H1 (cell line): ENCODE measurements around the gene PA2G4. TPM values are rescaled to one million over a fixed set of nuclear protein-coding genes. Genes with fewer than 3 reads are reported as not detected.
A peak's percentile ranks its signal among the peaks of the same experiment; 100 is the strongest.

Experiments used
- POLR2A ChIP-seq, 2 experiments: IDR thresholded peaks; 1 replicate in 1 of 2; 2 replicates in 1 of 2; pipeline ENCODE4 v1.6.1; 2011; ENCODE audit warnings: low read depth in 2 of 2, low read length in 2 of 2, mild to moderate bottlenecking in 2 of 2; ENCODE audit errors: control extremely low read depth in 1 of 2
- SUZ12 ChIP-seq: fragments of 200-600 bp; sonication (generic); IDR thresholded peaks from 2 replicates; pipeline ENCODE4 v1.6.1; 2012; ENCODE audit warnings: mild to moderate bottlenecking, inconsistent platforms, low read length, moderate library complexity, mixed read lengths
- polyA plus RNA-seq, 7 experiments: library from polyadenylated mRNA; depleted of rRNA in 3 of 7; stranded (reverse) in 5 of 7; unstranded in 2 of 7; fragments of >200 nt in 5 of 7; fragments of 200-250 nt in 2 of 7; gene quantifications; 1 replicate in 5 of 7; 2 replicates in 1 of 7; 4 replicates in 1 of 7; pipeline versions ENCODE4 v1.2.1 to v1.2.3, GENCODE V29; 2011 to 2013; ENCODE audit warnings: missing spikeins in 2 of 7, mixed read lengths in 2 of 7
- total RNA-seq: library from RNA; stranded (reverse); fragmentation: NEBNext Ultra II Directional; extraction: Animal tissue kit (Norgen Biotek cat#: 25700); gene quantifications from 2 replicates; pipeline ENCODE4 v1.2.1, GENCODE V29; 2021

The PA2G4 gene
- total and polyA plus RNA-seq, 2 of the 8 experiments (the other 6 are each of a cell fraction or from before 2014, with no cell fraction given): 159 to 242 TPM

- TF ChIP-seq SUZ12 (no peak), POLR2A (IDR thresholded peaks at IDR 0.05; ENCODE audit: control extremely low read depth in 1 of 2, low read depth in 2 of 2, low read length in 2 of 2) (peak; percentile 55 to 86)
- TF ChIP-seq, all 59 proteins: peak for 5
These were observed 58.3 kb downstream of the PA2G4 start (continued) for GRCh38 chr12:56162468-56163290.

Other genes with a start within 250 kb of the PA2G4 start
- 58.5 and 58.9 TPM in 2 replicates for gene PYM1, start 176.7 kb upstream of the PA2G4 start, total RNA-seq
- 37.3 and 38.7 TPM in 2 replicates for gene PYM1, start 176.7 kb upstream of the PA2G4 start, polyA plus RNA-seq (2011; rRNA removed)
- 18.0 and 21.3 TPM in 2 replicates for gene DGKA, start 173.4 kb upstream of the PA2G4 start, total RNA-seq
- gene DGKA, start 173.4 kb upstream of the PA2G4 start, polyA plus RNA-seq (2011; rRNA removed): 15.9 and 24.4 TPM in 2 replicates
- gene PMEL, start 138.5 kb upstream of the PA2G4 start, total RNA-seq: 120 and 128 TPM in 2 replicates
- 382 and 467 TPM in 2 replicates for gene PMEL, start 138.5 kb upstream of the PA2G4 start, polyA plus RNA-seq (2011; rRNA removed)
- gene CDK2, start 137.7 kb upstream of the PA2G4 start, total RNA-seq: 41.7 and 42.5 TPM in 2 replicates
- gene CDK2, start 137.7 kb upstream of the PA2G4 start, polyA plus RNA-seq (2011; rRNA removed): 39.4 and 41.6 TPM in 2 replicates
- gene RAB5B, start 130.5 kb upstream of the PA2G4 start, total RNA-seq: 56.7 and 65.6 TPM in 2 replicates
- gene RAB5B, start 130.5 kb upstream of the PA2G4 start, polyA plus RNA-seq (2011; rRNA removed): 47.2 and 62.4 TPM in 2 replicates
- 22.5 and 23.1 TPM in 2 replicates for gene SUOX, start 107.3 kb upstream of the PA2G4 start, total RNA-seq
- gene SUOX, start 107.3 kb upstream of the PA2G4 start, polyA plus RNA-seq (2011; rRNA removed): 26.8 and 31.3 TPM in 2 replicates
- gene IKZF4, start 83.5 kb upstream of the PA2G4 start, total RNA-seq: 12.5 and 13.3 TPM in 2 replicates
- gene IKZF4, start 83.5 kb upstream of the PA2G4 start, polyA plus RNA-seq (2011; rRNA removed): 8.0 and 12.9 TPM in 2 replicates
- gene RPS26, start 62.6 kb upstream of the PA2G4 start, total RNA-seq: 53.4 and 64.3 TPM in 2 replicates
- gene RPS26, start 62.6 kb upstream of the PA2G4 start, polyA plus RNA-seq (2011; rRNA removed): 1,236 and 1,922 TPM in 2 replicates
- 49.2 and 52.4 TPM in 2 replicates for gene ERBB3, start 24.4 kb upstream of the PA2G4 start, total RNA-seq
- gene ERBB3, start 24.4 kb upstream of the PA2G4 start, polyA plus RNA-seq (2011; rRNA removed): 33.9 and 43.4 TPM in 2 replicates
- 4,440 and 4,619 TPM in 2 replicates for gene RPL41, start 12.1 kb downstream of the PA2G4 start, total RNA-seq
- gene RPL41, start 12.1 kb downstream of the PA2G4 start, polyA plus RNA-seq (2011; rRNA removed): 10,552 and 16,488 TPM in 2 replicates
- 11.2 and 12.5 TPM in 2 replicates for gene ZC3H10, start 13.7 kb downstream of the PA2G4 start, total RNA-seq
- gene ZC3H10, start 13.7 kb downstream of the PA2G4 start, polyA plus RNA-seq (2011; rRNA removed): 4.0 and 5.1 TPM in 2 replicates
- gene ESYT1, start 23.7 kb downstream of the PA2G4 start, total RNA-seq: 85.1 and 86.9 TPM in 2 replicates
- 165 and 174 TPM in 2 replicates for gene ESYT1, start 23.7 kb downstream of the PA2G4 start, polyA plus RNA-seq (2011; rRNA removed)
- gene MYL6B, start 48.0 kb downstream of the PA2G4 start, total RNA-seq: 162 and 163 TPM in 2 replicates
- gene MYL6B, start 48.0 kb downstream of the PA2G4 start, polyA plus RNA-seq (2011; rRNA removed): 146 and 202 TPM in 2 replicates
- 1,130 and 1,137 TPM in 2 replicates for gene MYL6, start 53.8 kb downstream of the PA2G4 start, total RNA-seq
- gene MYL6, start 53.8 kb downstream of the PA2G4 start, polyA plus RNA-seq (2011; rRNA removed): 1,664 and 2,279 TPM in 2 replicates
- gene SMARCC2, start 84.9 kb downstream of the PA2G4 start, total RNA-seq: 66.3 and 78.5 TPM in 2 replicates
- gene SMARCC2, start 84.9 kb downstream of the PA2G4 start, polyA plus RNA-seq (2011; rRNA removed): 33.9 and 40.5 TPM in 2 replicates
- gene RNF41, start 117.4 kb downstream of the PA2G4 start, total RNA-seq: 55.0 and 55.5 TPM in 2 replicates
- 98.6 and 127 TPM in 2 replicates for gene RNF41, start 117.4 kb downstream of the PA2G4 start, polyA plus RNA-seq (2011; rRNA removed)
- 56.1 and 58.1 TPM in 2 replicates for gene NABP2, start 119.8 kb downstream of the PA2G4 start, total RNA-seq
- gene NABP2, start 119.8 kb downstream of the PA2G4 start, polyA plus RNA-seq (2011; rRNA removed): 59.8 and 67.5 TPM in 2 replicates
- gene SLC39A5, start 125.5 kb downstream of the PA2G4 start, total RNA-seq: 0.25 TPM in 1 of 2 replicates, not detected in the other
- gene SLC39A5, start 125.5 kb downstream of the PA2G4 start, polyA plus RNA-seq (2011; rRNA removed): 0.27 and 0.75 TPM in 2 replicates
- gene ANKRD52, start 153.8 kb downstream of the PA2G4 start, total RNA-seq: 34.1 and 36.3 TPM in 2 replicates
- 14.0 and 20.7 TPM in 2 replicates for gene ANKRD52, start 153.8 kb downstream of the PA2G4 start, polyA plus RNA-seq (2011; rRNA removed)
- gene COQ10A, start 162.4 kb downstream of the PA2G4 start, total RNA-seq: 21.8 and 22.8 TPM in 2 replicates
- 39.5 and 42.9 TPM in 2 replicates for gene COQ10A, start 162.4 kb downstream of the PA2G4 start, polyA plus RNA-seq (2011; rRNA removed)
- gene CS, start 195.8 kb downstream of the PA2G4 start, total RNA-seq: 238 and 243 TPM in 2 replicates
- 82.4 and 96.6 TPM in 2 replicates for gene CS, start 195.8 kb downstream of the PA2G4 start, polyA plus RNA-seq (2011; rRNA removed)
- gene CNPY2, start 211.4 kb downstream of the PA2G4 start, total RNA-seq: 195 and 203 TPM in 2 replicates
- 222 and 281 TPM in 2 replicates for gene CNPY2, start 211.4 kb downstream of the PA2G4 start, polyA plus RNA-seq (2011; rRNA removed)
- gene PAN2, start 229.4 kb downstream of the PA2G4 start, total RNA-seq: 30.5 and 36.7 TPM in 2 replicates
- 29.6 and 37.1 TPM in 2 replicates for gene PAN2, start 229.4 kb downstream of the PA2G4 start, polyA plus RNA-seq (2011; rRNA removed)
- 1.4 and 2.3 TPM in 2 replicates for gene IL23A, start 234.3 kb downstream of the PA2G4 start, total RNA-seq
- 2.6 and 3.6 TPM in 2 replicates for gene IL23A, start 234.3 kb downstream of the PA2G4 start, polyA plus RNA-seq (2011; rRNA removed)